ENCODE results near the gene ANKRD10.
"Not testable (repeated sequence)": the region's sequence is repeated elsewhere in the genome, so short reads cannot be mapped to it uniquely, and the experiment has no call there.

ANKRD10 gene

DNA sequence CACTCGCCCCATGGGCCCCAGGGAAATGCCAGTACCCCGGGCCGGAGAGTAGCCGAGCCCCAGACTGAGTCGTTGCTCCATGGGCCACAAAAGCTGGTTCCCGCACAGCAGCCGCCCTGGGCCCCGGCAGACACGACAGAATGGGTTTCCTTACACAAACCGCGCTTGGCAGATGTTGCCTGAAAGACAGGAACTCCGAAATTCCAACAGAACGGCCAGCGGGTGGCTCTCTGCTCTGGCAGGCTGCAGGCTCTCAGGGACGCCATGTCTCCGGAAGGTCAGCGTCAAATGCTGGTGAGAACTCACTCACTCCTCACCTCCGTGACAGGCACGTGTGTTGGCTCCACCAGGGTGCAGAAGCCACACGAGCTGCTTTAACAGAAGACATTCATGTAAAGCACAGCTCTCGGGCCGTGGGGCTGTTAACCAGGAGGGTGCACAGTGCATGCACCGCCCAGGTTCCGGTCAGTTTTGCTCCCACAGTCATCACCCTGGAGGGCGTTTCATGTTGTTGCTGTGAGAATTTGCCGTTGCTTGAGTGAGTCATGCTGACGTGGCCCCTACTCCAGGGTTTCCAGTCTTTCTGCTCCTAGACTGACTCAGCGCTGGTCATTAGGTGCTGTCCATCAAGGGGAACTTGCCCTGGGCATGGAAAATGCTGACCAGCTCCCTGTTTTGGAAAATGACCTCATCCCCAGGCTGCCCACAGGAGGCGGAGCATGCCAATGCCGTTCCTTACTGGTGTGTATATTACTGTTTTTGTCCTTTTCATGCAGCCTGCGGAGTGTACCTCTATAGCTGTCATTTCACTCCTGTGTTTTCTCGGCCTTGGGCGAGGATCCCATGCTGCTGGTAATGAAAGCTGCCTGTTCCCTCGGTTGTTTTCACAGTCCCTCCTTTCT lies 44.8 kb downstream of the ANKRD10 start:
- DNase-seq (ENCODE audit: low spot score) (peak; percentile 91), FAIRE-seq (peak; percentile 32)

DNA sequence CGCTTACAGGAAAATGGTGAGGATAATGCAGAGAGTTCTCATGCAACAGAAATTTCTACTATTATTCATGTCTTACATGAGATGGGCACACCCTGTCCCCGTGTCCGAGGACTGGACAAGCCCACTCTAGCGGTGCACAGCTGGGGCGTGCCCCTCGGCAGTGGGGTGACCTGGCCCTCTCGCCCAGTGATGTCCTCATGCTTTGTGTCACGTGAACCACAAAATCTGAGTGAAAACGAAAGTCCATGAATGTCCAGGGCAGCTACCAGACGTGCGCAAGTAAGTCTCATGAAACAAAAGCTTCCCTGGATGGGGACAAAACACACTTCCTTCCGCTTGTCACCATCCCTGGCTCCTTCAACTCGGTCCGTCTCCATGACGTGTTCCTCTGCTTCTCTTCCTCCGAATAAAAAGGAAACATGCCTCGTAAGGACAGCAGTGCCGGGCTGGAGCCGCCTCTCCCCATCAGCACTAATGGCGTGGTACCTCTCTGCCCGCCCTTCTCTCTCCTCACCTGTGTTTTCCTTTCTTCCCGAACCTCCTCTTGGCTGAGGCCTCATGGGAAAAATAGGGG lies 45.6 kb downstream of the ANKRD10 start:
- DNase-seq (ENCODE audit: low spot score) = no peak
- FAIRE-seq = no peak

DNA sequence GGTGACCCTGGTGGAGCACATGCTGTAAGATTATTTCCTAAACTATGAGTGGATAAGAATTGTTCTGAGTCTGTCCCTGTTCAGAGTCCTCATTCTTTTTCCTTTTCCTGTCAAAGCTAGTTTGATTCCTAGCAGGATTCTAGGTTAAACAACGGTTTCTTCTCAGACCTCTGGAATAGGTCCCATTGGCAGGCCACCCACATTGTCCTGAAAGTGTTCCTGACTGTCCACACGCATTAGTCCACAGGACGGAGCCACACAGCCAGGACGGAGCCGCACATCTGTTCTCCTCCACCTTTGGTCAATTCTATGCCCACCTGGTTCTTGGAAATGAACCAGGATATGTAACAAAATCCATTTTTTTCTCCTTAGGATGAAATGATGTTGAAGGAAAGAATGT lies 46.1 kb downstream of the ANKRD10 start:
- no peak for DNase-seq (ENCODE audit: low spot score)
- no peak for FAIRE-seq

- DNase-seq (ENCODE audit: low spot score) (no peak), FAIRE-seq (no peak)
Observed at GRCh38 chr13:110867380-110867779, 47.5 kb downstream of the ANKRD10 start.

DNA sequence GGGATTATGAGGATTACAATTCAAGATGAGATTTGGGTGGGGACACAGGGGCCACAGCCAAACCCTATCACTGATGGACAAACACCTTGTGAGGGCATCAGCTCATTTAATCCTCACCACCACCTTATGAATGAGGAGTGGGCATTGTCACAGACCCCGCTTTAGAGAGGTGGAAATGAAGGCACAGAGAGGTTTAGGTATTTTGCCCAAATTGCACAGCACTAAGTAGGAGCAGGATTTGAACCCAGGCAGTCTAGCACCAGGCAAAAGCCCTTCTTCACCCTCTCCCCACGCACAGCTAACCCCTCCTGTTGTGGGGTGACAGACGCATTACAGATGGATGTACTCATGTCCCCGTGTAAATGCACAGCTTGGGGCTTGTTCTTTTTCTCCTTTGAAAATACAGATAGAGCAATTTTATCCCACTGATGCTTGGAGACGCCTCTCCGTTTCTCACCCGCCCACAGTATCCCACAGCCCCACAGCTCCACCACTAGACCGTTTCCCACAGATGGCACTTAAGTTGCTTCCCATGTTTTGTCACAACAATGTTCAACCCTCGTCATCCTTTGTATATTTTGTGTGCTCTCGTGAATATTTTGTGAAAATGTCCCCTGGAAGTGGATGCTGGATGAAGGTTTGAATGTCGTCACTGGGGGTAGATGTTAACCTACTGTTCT lies 48.2 kb downstream of the ANKRD10 start:
- DNase-seq (ENCODE audit: low spot score) (no peak), FAIRE-seq (no peak)

- FAIRE-seq (no peak), DNase-seq (ENCODE audit: low spot score) (no peak)
Observed at GRCh38 chr13:110863685-110864084, 51.2 kb downstream of the ANKRD10 start.

GRCh38 chr13:110860983-110861382 lies 53.9 kb downstream of the ANKRD10 start:
- no peak for FAIRE-seq
- no peak for DNase-seq (ENCODE audit: low spot score)

DNA sequence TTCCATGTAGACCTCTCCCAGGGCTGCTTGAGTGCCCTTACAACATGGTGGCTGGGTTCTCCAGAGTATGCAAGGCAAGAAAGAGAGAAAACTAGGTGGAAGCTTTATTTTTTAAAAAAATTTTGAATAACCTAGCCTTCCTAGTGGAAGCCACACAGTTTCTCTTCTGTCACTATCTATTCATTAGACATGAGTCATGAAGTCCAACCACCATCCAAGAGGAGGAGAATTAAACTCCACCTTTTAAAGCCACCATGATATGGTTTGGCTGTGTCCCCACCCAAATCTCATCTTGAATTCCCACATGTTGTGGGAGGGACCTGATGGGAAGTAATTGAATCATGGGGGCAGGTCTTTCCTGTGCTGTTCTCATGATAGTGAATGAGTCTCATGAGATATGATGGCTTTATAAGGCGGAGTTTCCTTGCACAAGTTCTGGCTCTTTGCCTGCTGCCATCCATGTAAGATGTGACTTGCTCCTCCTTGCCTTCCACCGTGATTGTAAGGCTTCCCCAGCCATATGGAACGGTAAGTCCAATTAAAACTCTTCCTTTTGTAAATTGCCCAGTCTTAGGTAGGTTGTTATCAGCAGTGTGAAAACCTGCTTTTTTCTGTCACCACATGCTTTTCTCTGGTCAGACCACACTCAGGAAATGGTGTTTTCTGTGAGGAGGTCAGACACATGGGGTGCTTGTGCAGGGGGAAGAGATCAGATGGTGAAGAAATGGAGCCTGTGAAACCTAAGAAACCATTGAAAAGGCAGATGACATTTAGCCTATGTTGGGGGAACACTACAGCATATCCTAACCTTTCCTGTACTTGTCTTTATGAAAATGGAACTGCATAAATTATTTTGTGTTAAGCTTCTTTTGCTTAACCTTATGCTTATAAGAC lies 57.7 kb downstream of the ANKRD10 start:
- DNase-seq (ENCODE audit: low spot score) = no peak
- FAIRE-seq = no peak

DNA sequence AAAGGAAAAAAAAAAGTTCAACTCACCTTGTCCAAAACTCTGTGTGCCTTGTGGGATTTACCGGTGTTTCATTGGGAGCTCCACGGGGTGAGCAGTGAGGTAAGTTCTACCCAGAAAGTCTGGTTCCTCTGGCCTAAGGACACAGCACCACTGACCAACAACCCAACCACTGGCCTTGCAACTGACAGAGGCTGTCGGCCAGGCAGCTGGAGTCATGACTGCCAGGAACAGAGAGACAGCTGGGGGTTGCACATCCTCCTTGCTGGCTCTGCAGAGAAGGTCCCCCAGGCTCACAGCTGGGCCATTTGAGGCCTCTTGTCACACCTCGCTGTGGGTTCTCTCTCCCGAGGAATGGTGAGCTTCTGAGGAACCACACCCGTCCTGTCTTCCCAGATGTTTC lies 59.5 kb downstream of the ANKRD10 start:
- DNase-seq (ENCODE audit: low spot score) = no peak
- no peak for FAIRE-seq

DNA sequence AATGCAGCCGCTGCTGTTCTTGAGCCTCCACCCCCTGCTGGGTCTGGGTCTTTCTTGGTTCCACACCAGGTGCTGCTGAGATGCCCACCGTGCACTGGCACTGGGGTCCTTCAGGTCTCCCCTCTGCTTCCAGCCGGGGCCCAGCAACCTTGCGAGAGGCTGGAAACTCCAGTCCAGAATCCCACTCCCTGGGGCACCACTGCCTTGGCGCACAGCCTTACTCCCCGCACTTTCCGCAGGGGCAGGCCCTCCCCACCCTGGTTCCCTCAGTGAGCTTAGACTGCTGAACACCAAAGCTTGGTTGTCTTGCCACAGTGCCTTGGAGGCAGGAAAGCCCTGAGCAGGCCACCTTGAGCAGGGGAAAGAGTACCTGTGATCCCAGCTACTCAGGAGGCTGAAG lies 60.0 kb downstream of the ANKRD10 start:
- no peak for FAIRE-seq
- DNase-seq (ENCODE audit: low spot score) = no peak

DNA sequence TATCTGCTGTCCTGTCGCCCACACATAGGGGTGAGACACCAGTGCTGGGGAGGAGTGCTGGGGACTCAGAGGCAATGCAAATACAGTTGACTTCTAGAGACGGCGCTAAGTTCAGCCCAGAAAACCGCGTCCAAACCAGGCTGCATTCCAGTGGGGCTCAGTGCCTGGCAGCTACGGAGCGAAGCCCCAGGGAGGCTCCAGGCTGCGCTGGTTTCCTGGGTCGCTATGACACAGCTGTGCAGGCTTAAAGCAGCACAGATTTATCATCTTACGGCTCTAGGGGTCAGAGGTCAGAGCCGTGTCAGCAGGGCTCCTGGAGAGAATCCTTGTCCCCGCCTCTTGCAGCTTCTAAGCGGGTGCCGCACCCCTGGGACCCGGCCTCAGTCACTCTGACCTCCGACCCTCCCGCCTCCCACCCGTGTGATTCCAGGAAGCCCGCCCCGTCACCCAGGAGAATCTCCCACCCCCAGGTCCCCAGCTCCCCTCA lies 61.6 kb downstream of the ANKRD10 start:
- FAIRE-seq = no peak
- DNase-seq (ENCODE audit: low spot score) = no peak

- FAIRE-seq = no peak
- DNase-seq (ENCODE audit: low spot score) = no peak
Observed at GRCh38 chr13:110850840-110851239, 64.0 kb downstream of the ANKRD10 start.

DNA sequence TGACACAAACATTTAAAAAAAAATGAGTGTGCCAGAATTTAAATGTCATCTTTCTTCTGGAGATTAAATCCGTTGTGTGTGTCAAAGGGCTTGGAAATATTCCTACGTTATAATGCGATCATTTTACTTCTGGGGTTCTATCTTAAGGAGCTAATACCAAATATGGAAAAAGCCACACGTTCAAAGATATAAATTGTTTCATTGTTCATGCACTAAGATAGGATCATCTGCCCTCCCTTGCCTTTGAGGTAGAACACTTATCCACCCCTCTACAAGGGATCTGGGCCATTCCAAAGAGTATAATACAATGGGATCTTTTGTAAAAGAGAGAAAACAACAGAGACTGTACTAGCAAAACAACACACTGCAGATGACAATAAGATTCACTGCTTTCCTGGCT lies 64.9 kb downstream of the ANKRD10 start:
- DNase-seq (ENCODE audit: low spot score) (no peak), FAIRE-seq (no peak)

DNA sequence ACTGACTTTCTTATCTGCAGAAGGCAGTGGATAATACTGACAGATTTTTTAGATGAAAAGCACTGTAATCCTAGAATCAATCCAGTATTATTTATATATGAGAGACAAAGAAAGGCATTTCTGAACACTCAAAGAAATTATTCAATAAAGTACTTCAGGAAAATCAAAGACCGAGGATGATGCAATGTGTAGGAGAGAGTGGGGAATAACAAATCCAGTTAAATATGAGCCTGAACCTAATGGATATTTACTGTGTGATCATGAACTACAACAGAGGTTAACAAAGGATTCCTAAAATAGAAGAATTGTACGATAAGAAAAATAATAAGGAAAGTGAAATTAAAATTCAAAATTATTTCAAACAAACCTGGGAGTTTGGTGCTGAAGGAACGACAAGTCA lies 69.3 kb downstream of the ANKRD10 start:
- DNase-seq (ENCODE audit: low spot score) = no peak
- FAIRE-seq = no peak

DNA sequence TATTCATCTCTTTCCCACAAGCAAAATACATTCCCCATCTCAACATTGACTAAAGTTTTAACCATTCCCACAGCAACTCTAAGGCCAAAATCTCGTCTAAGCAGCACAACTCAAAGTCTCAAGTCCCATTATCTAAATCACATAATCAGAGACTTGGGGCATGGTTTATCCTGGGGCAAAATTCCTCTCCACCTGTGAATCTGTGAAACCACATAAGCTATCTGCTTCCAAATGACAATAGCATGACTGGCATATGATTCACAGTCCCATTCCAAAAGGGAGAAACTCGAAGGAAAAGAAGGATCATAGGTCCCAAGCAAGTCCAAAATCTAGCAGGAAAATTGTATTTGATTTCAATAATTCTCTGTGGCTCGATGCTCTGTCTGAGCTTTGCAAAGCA lies 73.0 kb downstream of the ANKRD10 start:
- DNase-seq (ENCODE audit: low spot score) = no peak
- no peak for FAIRE-seq

- DNase-seq (ENCODE audit: low spot score) (no peak), FAIRE-seq (no peak)
Observed at GRCh38 chr13:110841406-110841805, 73.5 kb downstream of the ANKRD10 start.

DNA sequence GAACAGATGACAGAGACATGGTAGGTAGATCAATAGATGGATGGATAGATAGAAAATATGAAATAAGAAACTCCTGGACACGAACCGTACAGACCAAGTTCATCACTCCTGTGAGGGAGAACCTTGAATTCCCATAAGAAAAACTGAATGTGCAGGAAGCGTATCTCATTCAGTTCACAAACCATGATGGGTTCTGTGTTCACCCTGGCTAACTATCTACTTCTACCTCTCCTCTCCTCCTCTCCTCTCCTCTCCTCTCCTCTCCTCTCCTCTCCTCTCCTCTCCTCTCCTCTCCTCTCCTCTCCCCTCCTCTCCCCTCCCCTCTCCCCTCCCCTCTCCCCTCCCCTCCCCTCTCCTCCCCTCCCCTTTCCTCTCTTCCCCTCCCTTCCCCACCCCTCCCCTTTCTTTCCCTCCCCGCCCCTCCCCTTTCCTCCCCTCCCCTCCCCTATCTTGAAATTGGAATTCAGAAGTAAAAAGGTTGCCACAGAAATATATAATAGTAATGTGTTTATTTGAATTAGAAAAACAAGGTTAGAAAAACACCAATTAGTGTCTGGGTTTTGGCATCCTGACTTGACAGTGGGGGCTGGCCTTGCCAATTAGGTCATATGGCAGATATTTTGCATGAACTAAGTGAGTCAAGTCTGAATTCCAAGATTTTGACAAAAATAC lies 75.9 kb downstream of the ANKRD10 start:
- no peak for FAIRE-seq
- DNase-seq (ENCODE audit: low spot score) = no peak

- FAIRE-seq = no peak
- no peak for DNase-seq (ENCODE audit: low spot score)
Observed at GRCh38 chr13:110838116-110838515, 76.8 kb downstream of the ANKRD10 start.

DNA sequence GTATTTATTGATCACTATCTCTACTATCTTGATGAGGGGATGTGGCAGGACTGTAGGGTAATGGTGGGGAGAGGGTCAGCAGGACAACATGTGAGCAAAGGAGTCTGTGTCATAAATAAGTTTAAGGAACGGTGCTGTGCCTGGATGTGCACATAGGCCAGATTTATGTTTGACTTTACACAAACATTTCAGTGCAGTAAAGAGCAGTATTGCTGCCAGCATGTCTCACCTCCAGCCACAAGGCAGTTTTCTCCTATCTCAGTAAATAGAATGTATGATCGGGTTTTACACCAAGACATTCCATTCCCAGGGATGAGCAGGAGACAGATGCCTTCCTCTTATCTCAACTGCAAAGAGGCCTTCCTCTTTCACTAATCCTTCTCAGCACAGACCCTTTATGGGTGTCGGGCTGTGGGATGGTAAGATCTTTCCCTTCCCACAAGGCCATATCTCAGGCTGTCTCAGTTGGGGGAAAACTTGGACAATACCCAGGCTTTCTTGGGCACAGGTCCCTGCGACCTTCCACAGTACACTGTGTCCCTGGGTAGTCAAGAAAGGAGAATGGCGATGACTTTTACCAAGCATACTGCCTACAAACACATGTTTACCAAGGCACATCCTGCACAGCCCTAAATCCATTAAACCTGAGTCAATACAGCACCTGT lies 77.3 kb downstream of the ANKRD10 start:
- FAIRE-seq; DNase-seq (ENCODE audit: low spot score): not testable (repeated sequence)

DNA sequence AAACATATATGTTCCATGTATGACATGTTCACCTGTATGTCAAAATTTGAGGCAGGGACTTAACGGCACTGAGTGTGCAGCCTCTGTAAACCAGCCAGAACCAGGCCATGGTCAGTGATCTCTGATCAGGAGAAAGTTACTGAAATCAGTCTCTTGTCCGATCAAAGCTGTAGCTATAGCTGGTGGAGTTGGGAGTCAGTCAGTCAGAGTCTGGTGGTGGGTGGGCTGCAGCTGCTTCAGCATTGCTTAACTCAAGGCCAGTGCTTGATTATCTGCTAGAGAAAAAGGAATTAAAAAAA lies 78.3 kb downstream of the ANKRD10 start:
- DNase-seq (ENCODE audit: low spot score) (no peak), FAIRE-seq (no peak)

Measured in urothelium cell line (cell line).